BJ (cell line): ENCODE measurements around the gene EPHB2. TPM values are rescaled to one million over a fixed set of nuclear protein-coding genes. Genes with fewer than 3 reads are reported as not detected.

Experiments used
- CTCF ChIA-PET: fragments of 350-600 bp; formaldehyde crosslinking; extraction: SDS; loops from one replicate; lab custom pipeline; 2021; ENCODE audit warnings: antibody characterized with exemption, inconsistent platforms; lab: Yijun Ruan, JAX
- POLR2A ChIA-PET: fragments of 300-600 bp; sonication (Branson Sonifier 250); formaldehyde crosslinking; extraction: SDS; loops from one replicate; lab custom pipeline; 2021; ENCODE audit warnings: antibody characterized with exemption; lab: Charles Lee
- DNase-seq: peaks from one replicate; pipeline ENCODE4 v3.0.0-alpha.2; 2011; ENCODE audit warnings: low read depth
- H3K27me3 ChIP-seq: 2 replicates; pipeline ENCODE4 v1.6.0; 2011; ENCODE audit warnings: low read length; ENCODE audit not compliant: control insufficient read depth, insufficient read depth
- H3K36me3 ChIP-seq: 2 replicates; pipeline ENCODE4 v1.5.1; 2011; ENCODE audit warnings: low read length; ENCODE audit not compliant: control insufficient read depth, insufficient read depth
- H3K4me3 ChIP-seq: 2 replicates; pipeline ENCODE4 v1.5.1; 2011; ENCODE audit warnings: low read depth, mild to moderate bottlenecking, control low read depth, low read length
- CTCF ChIP-seq: IDR thresholded peaks from 2 replicates; pipeline ENCODE4 v1.5.1; 2011; ENCODE audit warnings: low read depth, mild to moderate bottlenecking, control low read depth, inconsistent platforms, low read length, moderate library complexity; ENCODE audit not compliant: insufficient read depth
- polyA plus RNA-seq: library from polyadenylated mRNA; depleted of rRNA; stranded (reverse); fragments of >200 nt; gene quantifications from 2 replicates; pipeline ENCODE4 v1.2.3, GENCODE V29; 2011

The EPHB2 gene
- polyA plus RNA-seq, 1 experiment, result 8.7 TPM

DNA sequence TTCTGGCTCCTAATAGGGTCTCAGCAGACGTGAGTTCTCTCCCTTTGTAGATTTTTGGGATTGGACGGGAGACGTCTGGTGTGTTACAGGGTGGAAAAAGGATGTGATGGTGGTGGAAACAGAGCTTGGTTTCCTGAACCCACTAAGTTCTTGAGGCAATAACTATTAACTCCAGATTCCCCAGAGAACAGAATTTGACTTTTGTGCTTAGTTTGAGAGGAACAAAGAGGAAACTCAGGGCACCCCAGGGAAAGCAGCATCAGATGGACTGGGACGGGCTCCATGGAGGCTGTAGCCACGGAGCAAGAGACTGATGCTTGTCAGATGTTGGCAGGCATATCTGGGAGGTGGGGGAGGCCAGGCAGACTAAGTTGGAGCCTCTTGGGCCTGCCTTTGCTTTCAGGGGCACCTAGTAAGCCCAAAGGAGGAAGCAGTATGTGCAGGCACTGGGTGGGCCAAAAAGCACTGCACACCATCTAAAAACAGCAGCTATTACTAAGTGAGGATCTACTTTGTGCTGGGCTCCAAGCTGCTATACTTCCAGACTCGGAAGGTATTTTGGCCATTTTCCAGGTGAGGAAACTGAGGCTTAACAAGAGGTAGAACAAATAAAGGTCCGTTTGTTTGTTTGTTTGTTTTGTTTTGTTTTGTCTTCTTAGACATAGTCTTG, 66.9 kb downstream of the EPHB2 start:
- no peak for DNase-seq
- ChIA-PET CTCF (interaction anchor here (2.4 kb wide), 1 partner anchor 73 kb away, joined by 11 read pairs; no protein-coding TSS in a partner anchor), POLR2A (no interaction called here)
- Histone ChIP-seq H3K36me3 (no peaks in the 10 kb centered on the region), H3K4me3 (no peak overlapping the region), H3K27me3 (no peaks in the 10 kb centered on the region)
- TF ChIP-seq CTCF, result no peak

DNA sequence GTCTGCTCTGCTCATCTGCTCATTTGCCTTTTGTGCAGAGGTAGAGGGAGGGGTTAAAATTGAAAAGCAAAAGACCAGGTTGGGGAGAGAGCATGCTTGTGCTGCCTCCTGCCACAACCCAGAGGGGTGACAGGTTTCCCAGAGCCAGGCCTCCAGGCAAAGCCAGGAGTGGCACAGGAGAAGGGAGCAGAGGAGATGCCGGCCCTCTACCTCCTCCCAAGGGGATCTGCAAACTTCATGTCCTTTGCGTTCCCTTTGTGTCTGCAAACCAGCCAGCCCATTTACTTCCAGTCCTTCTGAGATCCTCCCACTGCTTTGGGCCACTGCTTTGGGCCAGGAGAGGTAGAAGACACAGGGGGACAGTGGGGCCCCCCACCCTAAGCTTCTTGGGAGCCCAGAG, 67.8 kb downstream of the EPHB2 start:
- Histone ChIP-seq H3K27me3 (no peaks in the 10 kb centered on the region), H3K4me3 (no peak overlapping the region), H3K36me3 (no peaks in the 10 kb centered on the region)
- POLR2A ChIA-PET, result no interaction called here
- CTCF ChIA-PET, result no interaction called here
- TF ChIP-seq CTCF, result no peak
- DNase-seq, result no peak

DNA sequence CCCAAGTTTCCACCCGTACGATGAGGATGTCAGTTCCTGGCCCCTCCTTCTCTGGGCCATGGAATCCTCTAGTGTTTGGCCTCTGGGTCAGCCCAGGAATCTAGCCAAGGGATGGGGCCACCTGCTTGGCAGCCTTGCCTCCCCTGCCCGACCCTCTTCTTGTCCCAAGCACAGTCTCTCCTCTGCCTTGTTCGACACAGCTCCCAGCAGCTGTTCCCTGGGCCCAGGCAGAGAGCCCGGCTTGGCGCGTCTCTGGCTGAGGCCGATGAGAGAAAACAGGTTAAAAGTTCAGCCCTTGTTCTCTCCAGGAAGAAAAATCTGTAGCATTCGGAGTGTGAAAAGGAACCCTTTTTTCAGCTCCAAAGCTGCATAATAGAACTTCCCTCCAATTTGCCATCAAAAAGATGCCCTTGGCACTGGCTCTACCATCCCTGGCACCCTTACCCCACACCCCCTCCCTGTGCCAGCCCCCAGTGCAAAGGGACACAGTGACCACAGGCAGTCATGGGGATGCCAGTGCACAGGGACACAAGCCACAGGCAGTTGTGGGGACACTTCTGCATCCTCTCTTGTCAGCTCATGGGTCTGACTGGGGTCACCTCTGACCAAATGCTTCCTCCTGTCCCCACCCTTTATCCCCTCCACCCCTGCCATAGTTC, 68.4 kb downstream of the EPHB2 start:
- ChIA-PET POLR2A (interaction anchor here (0.5 kb wide), 1 partner anchor 182 kb away, joined by 4 read pairs; no protein-coding TSS in a partner anchor), CTCF (no interaction called here)
- no peaks in the 10 kb centered on the region for H3K36me3 ChIP-seq
- no peaks in the 10 kb centered on the region for H3K27me3 ChIP-seq
- H3K4me3 ChIP-seq, result no peak overlapping the region
- DNase-seq, result no peak
- no peak for TF ChIP-seq CTCF

GRCh38 chr1:22780696-22781095, 70.1 kb downstream of the EPHB2 start:
- DNase-seq, result no peak
- no peak overlapping the region for H3K4me3 ChIP-seq
- ChIA-PET POLR2A (no interaction called here), CTCF (no interaction called here)
- H3K36me3 ChIP-seq, result no peaks in the 10 kb centered on the region
- H3K27me3 ChIP-seq, result no peaks in the 10 kb centered on the region
- no peak for TF ChIP-seq CTCF

DNA sequence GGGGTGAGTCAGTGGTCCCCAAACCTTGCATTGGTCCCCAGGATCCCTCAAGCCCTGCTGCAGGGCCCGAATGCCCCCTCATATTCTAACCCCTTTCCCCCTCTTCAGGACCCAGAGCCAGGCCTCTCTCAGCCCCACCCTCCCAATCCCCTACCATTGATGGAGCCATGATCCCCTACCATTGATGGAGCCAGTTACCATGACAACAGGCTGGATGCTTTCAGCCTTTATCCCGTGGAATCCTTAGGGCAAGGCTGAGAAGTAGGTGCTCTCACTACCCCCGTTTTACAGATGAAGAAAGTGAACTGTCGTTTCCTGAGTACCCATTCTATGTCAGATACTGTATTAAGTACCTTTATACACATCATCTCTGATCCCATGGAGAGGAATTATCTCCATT, 70.8 kb downstream of the EPHB2 start:
- no peaks in the 10 kb centered on the region for H3K36me3 ChIP-seq
- CTCF ChIA-PET, result interaction anchor here (0.5 to 1.0 kb wide), 2 partner anchors 19 to 63 kb away, joined by 3 read pairs; no protein-coding TSS in a partner anchor

More for the DNA sequence above, 70.8 kb downstream of the EPHB2 start:
- no peak overlapping the region for H3K4me3 ChIP-seq
- TF ChIP-seq CTCF, result no peak
- H3K27me3 ChIP-seq, result no peaks in the 10 kb centered on the region
- POLR2A ChIA-PET, result no interaction called here
- no peak for DNase-seq
